Cardiac muscle cell (in vitro differentiated cells and primary cell): ENCODE data around the gene PDCD10. TPM values are rescaled to one million over a fixed set of nuclear protein-coding genes. Genes with fewer than 3 reads are reported as not detected.

Source experiments
- DNase-seq, 2 donors: peaks; one replicate each; pipeline versions ENCODE4 v3.0.0 to v3.0.0-alpha.2; 2010 to 2017; ENCODE audit warnings: low read depth in 1 of 2, low spot score in 1 of 2
- H3K27ac ChIP-seq: fragments of 200-600 bp; sonication (generic); 2 replicates; pipeline ENCODE4 v1.5.1; 2016
- H3K27me3 ChIP-seq: fragments of 200-600 bp; sonication (generic); 2 replicates; pipeline ENCODE4 v1.6.0; 2016; ENCODE audit warnings: control low read depth
- H3K36me3 ChIP-seq: fragments of 200-600 bp; sonication (generic); 2 replicates; pipeline ENCODE4 v1.5.1; 2016; ENCODE audit warnings: control low read depth
- H3K4me1 ChIP-seq: fragments of 200-600 bp; sonication (generic); 2 replicates; pipeline ENCODE4 v1.8.1; 2017; ENCODE audit warnings: low read depth, mild to moderate bottlenecking, mixed run types
- H3K4me3 ChIP-seq: fragments of 200-600 bp; sonication (generic); 2 replicates; pipeline ENCODE4 v1.5.1; 2016; ENCODE audit warnings: mild to moderate bottlenecking
- H3K9me3 ChIP-seq: fragments of 200-600 bp; sonication (generic); 2 replicates; pipeline ENCODE4 v1.5.1; 2017; ENCODE audit warnings: low read depth, mild to moderate bottlenecking, control low read depth
- CTCF ChIP-seq: IDR thresholded peaks from 2 replicates; pipeline ENCODE4 v1.5.1; 2012; ENCODE audit warnings: low read depth, mild to moderate bottlenecking, low read length
- polyA plus RNA-seq: library from polyadenylated mRNA; unstranded; fragments of >200 nt; fragmentation: Nextera tagmentation; extraction: Ambion mirVana; gene quantifications from 2 replicates; pipeline ENCODE4 v1.2.1, GENCODE V29; 2016
- total RNA-seq: library from RNA; depleted of rRNA; stranded (reverse); fragments of >200 nt; gene quantifications from 2 replicates; pipeline ENCODE4 v1.2.3, GENCODE V29; 2016

The PDCD10 gene
- total and polyA plus RNA-seq, 2 experiments from 2014 or later: 39.6 to 56.9 TPM

DNA sequence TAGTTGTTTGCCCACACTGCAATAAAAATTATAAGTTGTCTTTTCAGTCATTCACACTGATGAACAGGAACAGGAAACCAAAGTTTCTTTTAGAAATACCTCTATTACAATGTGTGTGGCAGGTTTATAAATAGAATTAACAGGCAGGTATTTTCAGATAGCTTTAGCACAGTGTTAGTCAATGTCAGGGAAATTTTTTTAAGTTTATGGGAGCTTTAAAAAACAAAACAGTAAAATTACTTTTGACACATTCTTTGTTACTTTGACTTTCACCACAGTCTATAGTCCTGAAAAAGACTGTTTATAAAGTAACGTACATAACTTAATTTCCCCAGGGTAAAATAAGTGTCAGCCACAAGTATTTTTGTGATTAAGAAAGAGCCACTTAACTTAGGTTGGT is 38.9 kb upstream of the PDCD10 start:
- no peaks in the 10 kb centered on the region for H3K27me3 ChIP-seq
- no peaks in the 10 kb centered on the region for H3K36me3 ChIP-seq
- no peak overlapping the region for H3K4me3 ChIP-seq
- peaks cover 8% of the 10 kb centered on the region for H3K4me1 ChIP-seq
- TF ChIP-seq CTCF: no peak
- H3K27ac ChIP-seq: no peak overlapping the region
- no peaks in the 10 kb centered on the region for H3K9me3 ChIP-seq
- no peak for DNase-seq

- no peaks in the 10 kb centered on the region for H3K9me3 ChIP-seq
- H3K4me1 ChIP-seq: peaks cover 8% of the 10 kb centered on the region
- H3K36me3 ChIP-seq: no peaks in the 10 kb centered on the region
- H3K4me3 ChIP-seq: no peak overlapping the region
- no peak for TF ChIP-seq CTCF
- no peaks in the 10 kb centered on the region for H3K27me3 ChIP-seq
- H3K27ac ChIP-seq: no peak overlapping the region
- DNase-seq: no peak
Measured at GRCh38 chr3:167772992-167773391, 38.3 kb upstream of the PDCD10 start.

- H3K4me3 ChIP-seq: no peak overlapping the region
- H3K27ac ChIP-seq: no peak overlapping the region
- H3K27me3 ChIP-seq: no peaks in the 10 kb centered on the region
- no peak for TF ChIP-seq CTCF
- DNase-seq: no peak
- no peaks in the 10 kb centered on the region for H3K9me3 ChIP-seq
- no peaks in the 10 kb centered on the region for H3K4me1 ChIP-seq
- no peaks in the 10 kb centered on the region for H3K36me3 ChIP-seq
Measured at GRCh38 chr3:167762296-167762695, 27.6 kb upstream of the PDCD10 start.

DNA sequence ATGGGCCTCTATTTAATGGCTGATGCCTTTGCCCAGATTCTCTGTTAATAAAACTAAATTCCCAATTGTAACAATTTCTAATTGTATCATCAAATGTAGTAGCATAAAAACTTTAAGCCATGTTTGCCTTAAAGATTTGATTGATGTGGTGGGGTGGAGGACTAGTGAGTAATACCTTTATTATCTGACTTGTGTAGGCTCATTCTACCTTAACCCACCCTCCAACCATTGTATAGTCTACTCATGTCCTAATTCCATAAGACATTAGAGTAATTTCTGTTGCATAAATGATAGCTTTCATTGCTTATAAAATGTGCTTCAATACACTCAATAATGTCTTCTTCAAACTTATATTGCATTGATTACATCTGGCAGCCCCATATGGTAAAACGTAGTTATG is 26.6 kb upstream of the PDCD10 start:
- Histone ChIP-seq H3K4me1 (no peaks in the 10 kb centered on the region), H3K27ac (no peak overlapping the region), H3K9me3 (no peaks in the 10 kb centered on the region), H3K4me3 (no peak overlapping the region), H3K36me3 (no peaks in the 10 kb centered on the region), H3K27me3 (no peaks in the 10 kb centered on the region)
- no peak for DNase-seq
- no peak for TF ChIP-seq CTCF

- no peak overlapping the region for H3K4me3 ChIP-seq
- H3K27me3 ChIP-seq: no peaks in the 10 kb centered on the region
- no peak overlapping the region for H3K27ac ChIP-seq
- no peaks in the 10 kb centered on the region for H3K4me1 ChIP-seq
- no peak for DNase-seq
- no peaks in the 10 kb centered on the region for H3K36me3 ChIP-seq
- no peaks in the 10 kb centered on the region for H3K9me3 ChIP-seq
- TF ChIP-seq CTCF: no peak
Measured at GRCh38 chr3:167754049-167754448, 19.4 kb upstream of the PDCD10 start.
